Endothelial cell of umbilical vein (primary cell): ENCODE results near the gene ATP8A1.

Experiments
- EZH2 ChIP-seq: IDR thresholded peaks from 2 replicates; pipeline ENCODE4 v1.6.1; 2012; ENCODE audit warnings: borderline replicate concordance, low read depth, mild to moderate bottlenecking, moderate library complexity, low read length, inconsistent platforms; ENCODE audit not compliant: severe bottlenecking
- FOS ChIP-seq: IDR thresholded peaks from 2 replicates; pipeline ENCODE4 v1.6.1; 2011; ENCODE audit warnings: mild to moderate bottlenecking, low read length, moderate library complexity, borderline replicate concordance; ENCODE audit not compliant: insufficient read depth
- MYC ChIP-seq: IDR thresholded peaks from one replicate; pipeline ENCODE4 v1.6.1; 2011; ENCODE audit warnings: mild to moderate bottlenecking, low read depth, low read length
- POLR2A ChIP-seq: IDR thresholded peaks from 2 replicates; pipeline ENCODE4 v1.6.1; 2012; ENCODE audit warnings: low read depth, mild to moderate bottlenecking, control low read depth, low read length
- POLR2AphosphoS5 ChIP-seq: IDR thresholded peaks from 2 replicates; pipeline ENCODE4 v1.6.1; 2012; ENCODE audit warnings: low read depth, mild to moderate bottlenecking, control low read depth, low read length, moderate library complexity; ENCODE audit not compliant: insufficient read depth
- TF ChIP-seq, protein P1 (sequence below), 2 donors: IDR thresholded peaks; 1 replicate in 1 of 2; 2 replicates in 1 of 2; pipeline ENCODE4 v1.5.1; 2011; ENCODE audit warnings: low read length in 2 of 2, mild to moderate bottlenecking in 2 of 2, moderate library complexity in 2 of 2, control low read depth in 1 of 2, inconsistent platforms in 1 of 2, low read depth in 1 of 2; ENCODE audit not compliant: insufficient read depth in 1 of 2; ENCODE audit errors: extremely low read depth in 1 of 2

DNA sequence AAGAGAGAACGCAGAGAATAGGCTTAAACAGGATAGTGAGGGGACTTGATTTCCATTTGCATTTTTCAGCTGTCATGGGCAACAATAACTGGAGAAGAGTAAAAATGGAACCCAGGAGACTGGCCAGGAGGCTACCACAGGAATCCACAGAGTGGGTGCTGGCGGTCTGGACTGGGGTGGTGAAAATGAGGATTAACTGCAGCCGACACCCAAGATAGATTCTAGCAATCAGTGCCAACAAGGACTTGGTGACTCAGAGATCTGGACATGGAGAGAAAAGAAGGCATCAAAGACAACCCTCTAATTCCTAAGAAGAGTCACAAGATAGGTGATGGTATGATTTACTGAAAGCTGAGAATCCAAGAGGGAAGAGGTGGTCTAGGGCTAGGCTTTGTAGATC is 102.8 kb downstream of the ATP8A1 start:
- TF ChIP-seq, protein P1, sequence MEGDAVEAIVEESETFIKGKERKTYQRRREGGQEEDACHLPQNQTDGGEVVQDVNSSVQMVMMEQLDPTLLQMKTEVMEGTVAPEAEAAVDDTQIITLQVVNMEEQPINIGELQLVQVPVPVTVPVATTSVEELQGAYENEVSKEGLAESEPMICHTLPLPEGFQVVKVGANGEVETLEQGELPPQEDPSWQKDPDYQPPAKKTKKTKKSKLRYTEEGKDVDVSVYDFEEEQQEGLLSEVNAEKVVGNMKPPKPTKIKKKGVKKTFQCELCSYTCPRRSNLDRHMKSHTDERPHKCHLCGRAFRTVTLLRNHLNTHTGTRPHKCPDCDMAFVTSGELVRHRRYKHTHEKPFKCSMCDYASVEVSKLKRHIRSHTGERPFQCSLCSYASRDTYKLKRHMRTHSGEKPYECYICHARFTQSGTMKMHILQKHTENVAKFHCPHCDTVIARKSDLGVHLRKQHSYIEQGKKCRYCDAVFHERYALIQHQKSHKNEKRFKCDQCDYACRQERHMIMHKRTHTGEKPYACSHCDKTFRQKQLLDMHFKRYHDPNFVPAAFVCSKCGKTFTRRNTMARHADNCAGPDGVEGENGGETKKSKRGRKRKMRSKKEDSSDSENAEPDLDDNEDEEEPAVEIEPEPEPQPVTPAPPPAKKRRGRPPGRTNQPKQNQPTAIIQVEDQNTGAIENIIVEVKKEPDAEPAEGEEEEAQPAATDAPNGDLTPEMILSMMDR (IDR thresholded peaks at IDR 0.05; ENCODE audit: extremely low read depth in 1 of 2, insufficient read depth in 1 of 2, low read depth in 1 of 2, low read length in 2 of 2), result no peak
- no peak for TF ChIP-seq POLR2A
- no peak for TF ChIP-seq POLR2AphosphoS5
- no peak for TF ChIP-seq MYC
- no peak for TF ChIP-seq EZH2
- TF ChIP-seq FOS, result no peak
